ENCODE measurements around the gene IGDCC3.

DNA sequence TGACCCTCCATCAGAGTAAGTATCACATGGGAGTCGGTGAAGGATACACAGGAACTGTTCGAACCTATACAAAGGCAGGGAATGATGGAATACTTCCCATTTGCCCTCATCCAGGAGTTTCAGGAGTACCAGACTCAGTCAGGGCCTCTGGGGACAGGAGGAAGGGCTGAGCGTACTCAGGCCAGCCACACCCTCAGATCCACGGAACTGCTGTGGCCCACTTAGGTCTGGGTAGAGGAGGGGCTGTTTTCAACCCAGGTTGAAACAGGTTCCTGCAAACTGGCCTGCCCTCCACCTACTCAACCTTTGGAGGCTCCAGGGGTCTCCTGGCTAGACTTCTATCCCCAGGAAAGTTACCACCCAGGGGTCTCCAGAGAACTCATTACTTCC is 6.7 kb upstream of the IGDCC3 start:
- TF ChIP-seq, protein P1, sequence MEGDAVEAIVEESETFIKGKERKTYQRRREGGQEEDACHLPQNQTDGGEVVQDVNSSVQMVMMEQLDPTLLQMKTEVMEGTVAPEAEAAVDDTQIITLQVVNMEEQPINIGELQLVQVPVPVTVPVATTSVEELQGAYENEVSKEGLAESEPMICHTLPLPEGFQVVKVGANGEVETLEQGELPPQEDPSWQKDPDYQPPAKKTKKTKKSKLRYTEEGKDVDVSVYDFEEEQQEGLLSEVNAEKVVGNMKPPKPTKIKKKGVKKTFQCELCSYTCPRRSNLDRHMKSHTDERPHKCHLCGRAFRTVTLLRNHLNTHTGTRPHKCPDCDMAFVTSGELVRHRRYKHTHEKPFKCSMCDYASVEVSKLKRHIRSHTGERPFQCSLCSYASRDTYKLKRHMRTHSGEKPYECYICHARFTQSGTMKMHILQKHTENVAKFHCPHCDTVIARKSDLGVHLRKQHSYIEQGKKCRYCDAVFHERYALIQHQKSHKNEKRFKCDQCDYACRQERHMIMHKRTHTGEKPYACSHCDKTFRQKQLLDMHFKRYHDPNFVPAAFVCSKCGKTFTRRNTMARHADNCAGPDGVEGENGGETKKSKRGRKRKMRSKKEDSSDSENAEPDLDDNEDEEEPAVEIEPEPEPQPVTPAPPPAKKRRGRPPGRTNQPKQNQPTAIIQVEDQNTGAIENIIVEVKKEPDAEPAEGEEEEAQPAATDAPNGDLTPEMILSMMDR (IDR thresholded peaks at IDR 0.05) = no peak
- no peak for TF ChIP-seq POLR2A (IDR thresholded peaks at IDR 0.05)

All from uterus (tissue), 2 donors.